Endodermal cell (in vitro differentiated cells): ENCODE measurements around the gene PSMA7. TPM values are rescaled to one million over a fixed set of nuclear protein-coding genes. Genes with fewer than 3 reads are reported as not detected.

Experiments used
- DNase-seq: peaks from one replicate; pipeline ENCODE4 v3.0.0-alpha.2; 2017
- H3K27ac ChIP-seq: 2 replicates; pipeline ENCODE4 v1.5.1; 2013; ENCODE audit warnings: mild to moderate bottlenecking, low read depth, low read length, moderate library complexity
- H3K27me3 ChIP-seq: 2 replicates; pipeline ENCODE4 v1.6.1; 2013; ENCODE audit warnings: mild to moderate bottlenecking, low read length, moderate library complexity; ENCODE audit not compliant: insufficient read depth, control insufficient read depth, poor library complexity, severe bottlenecking
- H3K36me3 ChIP-seq: 2 replicates; pipeline ENCODE4 v1.7.0; 2013; ENCODE audit warnings: mild to moderate bottlenecking, low read length, moderate library complexity; ENCODE audit not compliant: control insufficient read depth, insufficient read depth
- H3K4me1 ChIP-seq: one replicate; pipeline ENCODE4 v1.7.0; 2013; ENCODE audit warnings: low read length; ENCODE audit not compliant: control insufficient read depth, insufficient read depth
- H3K4me3 ChIP-seq: 2 replicates; pipeline ENCODE4 v1.5.1; 2013; ENCODE audit warnings: mild to moderate bottlenecking, low read length, moderate library complexity
- H3K9ac ChIP-seq: 2 replicates; pipeline ENCODE4 v1.6.1; 2013; ENCODE audit warnings: mild to moderate bottlenecking, low read length, moderate library complexity; ENCODE audit not compliant: poor library complexity, severe bottlenecking; ENCODE audit errors: extremely low read depth
- H3K9me3 ChIP-seq: 2 replicates; pipeline ENCODE4 v1.6.1; 2013; ENCODE audit warnings: mild to moderate bottlenecking, low read length, moderate library complexity; ENCODE audit not compliant: control insufficient read depth
- H3K27ac Mint-ChIP-seq: 2 replicates; pipeline ENCODE4 v1.8.0; 2020; ENCODE audit warnings: mixed read lengths
- H3K27me3 Mint-ChIP-seq: 2 replicates; pipeline ENCODE4 v1.8.0; 2021; ENCODE audit warnings: mild to moderate bottlenecking, mixed read lengths; ENCODE audit not compliant: insufficient read depth
- H3K36me3 Mint-ChIP-seq: 2 replicates; pipeline ENCODE4 v1.8.0; 2020; ENCODE audit warnings: low read depth, mixed read lengths
- H3K4me1 Mint-ChIP-seq: 2 replicates; pipeline ENCODE4 v1.8.0; 2020; ENCODE audit warnings: mixed read lengths
- H3K4me3 Mint-ChIP-seq: 2 replicates; pipeline ENCODE4 v1.8.0; 2020; ENCODE audit warnings: mild to moderate bottlenecking, moderate library complexity, mixed read lengths
- H3K9me3 Mint-ChIP-seq: 2 replicates; pipeline ENCODE4 v1.8.0; 2020; ENCODE audit warnings: mild to moderate bottlenecking, mixed read lengths
- WGBS, 2 experiments: methylation state at CpG; one replicate each; pipeline versions ENCODE4 v1.1.5 to v1.1.7; 2013; ENCODE audit warnings: missing lambda C conversion rate in 2 of 2, mixed read lengths in 1 of 2; ENCODE audit not compliant: insufficient coverage in 1 of 2, insufficient read length in 1 of 2; 5-methylcytosine and 5-hydroxymethylcytosine counted together
- total RNA-seq, 2 donors: library from RNA; stranded (reverse); fragmentation: NEBNext Ultra II Directional in 1 of 2; extraction: Animal tissue kit (Norgen Biotek cat#: 25700) in 1 of 2; gene quantifications; 2 replicates in 1 of 2; 3 replicates in 1 of 2; pipeline ENCODE4 v1.2.1, GENCODE V29; 2021
- TF ChIP-seq, protein P1 (sequence below): fragments of 200-600 bp; sonication (generic); conservative IDR thresholded peaks from 2 replicates; pipeline ENCODE4 v1.5.0; 2021; ENCODE audit warnings: antibody characterized with exemption, mild to moderate bottlenecking

Gene PSMA7
- total RNA-seq, 2 donors from 2014 or later = 279 to 280 TPM

DNA sequence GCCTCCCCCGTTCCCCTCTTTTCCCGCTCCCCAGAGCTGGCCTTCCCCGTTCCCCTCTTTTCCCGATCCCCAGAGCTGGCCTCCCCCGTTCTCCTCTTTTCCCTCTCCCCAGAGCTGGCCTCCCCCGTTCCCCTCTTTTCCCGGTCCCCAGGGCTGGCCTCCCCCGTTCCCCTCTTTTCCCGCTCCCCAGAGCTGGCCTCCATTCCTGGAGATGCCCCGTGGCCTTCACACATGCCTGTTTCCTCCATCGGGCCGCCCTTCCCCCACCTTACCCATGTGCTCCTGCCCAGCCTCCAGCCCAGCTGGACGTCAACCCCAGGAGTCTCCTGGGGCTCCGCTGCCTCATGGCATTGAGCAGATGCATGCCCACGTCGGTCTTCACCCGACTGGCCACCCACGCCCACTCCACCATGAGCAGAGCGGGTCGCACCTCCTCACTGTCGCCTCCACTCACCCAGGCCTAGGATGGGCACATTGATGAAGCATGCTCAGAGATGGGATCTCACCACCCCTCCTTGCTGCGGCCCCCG is 8.7 kb upstream of the PSMA7 start:
- H3K27me3 Mint-ChIP-seq = no peaks in the 10 kb centered on the region
- H3K4me1 Mint-ChIP-seq = peaks cover 17% of the 10 kb centered on the region
- no peak overlapping the region for H3K4me3 Mint-ChIP-seq
- H3K27ac Mint-ChIP-seq = no peak overlapping the region
- peaks cover 40% of the 10 kb centered on the region for H3K36me3 Mint-ChIP-seq
- TF ChIP-seq, protein P1, sequence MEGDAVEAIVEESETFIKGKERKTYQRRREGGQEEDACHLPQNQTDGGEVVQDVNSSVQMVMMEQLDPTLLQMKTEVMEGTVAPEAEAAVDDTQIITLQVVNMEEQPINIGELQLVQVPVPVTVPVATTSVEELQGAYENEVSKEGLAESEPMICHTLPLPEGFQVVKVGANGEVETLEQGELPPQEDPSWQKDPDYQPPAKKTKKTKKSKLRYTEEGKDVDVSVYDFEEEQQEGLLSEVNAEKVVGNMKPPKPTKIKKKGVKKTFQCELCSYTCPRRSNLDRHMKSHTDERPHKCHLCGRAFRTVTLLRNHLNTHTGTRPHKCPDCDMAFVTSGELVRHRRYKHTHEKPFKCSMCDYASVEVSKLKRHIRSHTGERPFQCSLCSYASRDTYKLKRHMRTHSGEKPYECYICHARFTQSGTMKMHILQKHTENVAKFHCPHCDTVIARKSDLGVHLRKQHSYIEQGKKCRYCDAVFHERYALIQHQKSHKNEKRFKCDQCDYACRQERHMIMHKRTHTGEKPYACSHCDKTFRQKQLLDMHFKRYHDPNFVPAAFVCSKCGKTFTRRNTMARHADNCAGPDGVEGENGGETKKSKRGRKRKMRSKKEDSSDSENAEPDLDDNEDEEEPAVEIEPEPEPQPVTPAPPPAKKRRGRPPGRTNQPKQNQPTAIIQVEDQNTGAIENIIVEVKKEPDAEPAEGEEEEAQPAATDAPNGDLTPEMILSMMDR = no peak
- H3K36me3 ChIP-seq = peaks cover 35% of the 10 kb centered on the region
- H3K9ac ChIP-seq = no peak overlapping the region
- DNase-seq = no peak
- no peaks in the 10 kb centered on the region for H3K27me3 ChIP-seq
- H3K4me3 ChIP-seq = no peak overlapping the region
- H3K9me3 ChIP-seq = peaks cover 7% of the 10 kb centered on the region
- no peak overlapping the region for H3K27ac ChIP-seq
- peaks cover 2% of the 10 kb centered on the region for H3K4me1 ChIP-seq
- H3K9me3 Mint-ChIP-seq = peaks cover 9% of the 10 kb centered on the region
- 91 to 93% methylated on average over 5 to 23 of the region's 23 CpGs for WGBS, 2 experiments

DNA sequence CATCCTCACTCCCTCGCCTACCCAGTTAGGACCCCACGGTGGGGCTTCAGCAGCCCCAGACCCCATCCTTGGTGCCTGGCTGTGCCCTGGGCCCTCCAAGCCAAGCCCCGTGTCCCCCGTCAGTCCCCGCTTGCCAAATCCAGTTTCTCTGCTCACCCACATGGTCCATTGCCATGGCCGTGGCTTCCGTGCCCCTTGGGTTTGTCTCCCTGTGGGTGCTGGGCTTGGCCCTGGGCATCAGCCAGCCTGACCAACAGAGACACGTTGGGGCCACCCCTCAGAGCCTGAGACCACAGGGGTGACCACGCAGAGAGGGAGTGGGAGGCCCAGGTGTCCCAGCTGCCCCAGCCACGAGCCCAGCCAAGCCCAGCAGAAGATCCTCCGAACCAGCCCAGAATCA is 8.0 kb upstream of the PSMA7 start:
- WGBS, 2 experiments = 94 to 96% methylated on average over 8 to 11 of the region's 11 CpGs

DNA sequence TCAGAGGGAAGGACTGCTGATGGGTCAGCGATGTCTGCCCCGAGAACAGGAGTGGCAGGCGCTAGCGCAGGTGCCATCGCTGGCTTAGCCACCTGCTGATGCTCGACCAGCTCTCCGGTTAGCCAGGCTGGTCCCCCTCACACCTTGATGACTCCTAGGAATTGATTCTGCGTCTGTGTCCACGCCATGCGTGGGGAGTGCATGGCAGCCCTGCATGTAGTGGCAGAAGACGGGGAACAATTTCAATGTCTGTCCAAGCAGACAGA is 7.0 kb upstream of the PSMA7 start:
- Mint-ChIP-seq H3K9me3 (peaks cover 9% of the 10 kb centered on the region), H3K4me3 (no peak overlapping the region), H3K4me1 (peaks cover 10% of the 10 kb centered on the region), H3K27me3 (no peaks in the 10 kb centered on the region), H3K36me3 (peaks cover 49% of the 10 kb centered on the region), H3K27ac (no peak overlapping the region)
- peaks cover 38% of the 10 kb centered on the region for H3K36me3 ChIP-seq
- H3K4me1 ChIP-seq = peaks cover 3% of the 10 kb centered on the region
- TF ChIP-seq, protein P1 = no peak
- no peak overlapping the region for H3K9ac ChIP-seq
- H3K27me3 ChIP-seq = no peaks in the 10 kb centered on the region
- H3K27ac ChIP-seq = no peak overlapping the region
- DNase-seq = no peak
- 96 to 98% methylated on average over 11 of the region's 11 CpGs for WGBS, 2 experiments
- H3K9me3 ChIP-seq = peaks cover 7% of the 10 kb centered on the region
- no peak overlapping the region for H3K4me3 ChIP-seq

More for the DNA sequence above, 8.0 kb upstream of the PSMA7 start:
- no peaks in the 10 kb centered on the region for H3K27me3 ChIP-seq
- DNase-seq = no peak
- Mint-ChIP-seq H3K9me3 (peaks cover 9% of the 10 kb centered on the region), H3K27ac (no peak overlapping the region), H3K4me1 (peaks cover 16% of the 10 kb centered on the region), H3K36me3 (peaks cover 41% of the 10 kb centered on the region), H3K27me3 (no peaks in the 10 kb centered on the region), H3K4me3 (no peak overlapping the region)
- H3K27ac ChIP-seq = no peak overlapping the region
- TF ChIP-seq, protein P1 = no peak
- peaks cover 35% of the 10 kb centered on the region for H3K36me3 ChIP-seq
- H3K9ac ChIP-seq = no peak overlapping the region
- H3K4me1 ChIP-seq = peaks cover 2% of the 10 kb centered on the region
- H3K9me3 ChIP-seq = peaks cover 7% of the 10 kb centered on the region
- H3K4me3 ChIP-seq = no peak overlapping the region
